Adrenal gland (tissue), 5 donors: ENCODE data around the gene NINJ1.

Experiments
- CTCF ChIP-seq, 6 experiments: fragments of 450-650 bp in 4 of 6; fragments of 200-600 bp in 2 of 6; sonication (generic) in 1 of 6; IDR thresholded peaks; 1 replicate in 5 of 6; 2 replicates in 1 of 6; pipeline versions ENCODE4 v1.5.1 to v1.8.0; 2016 to 2021; ENCODE audit warnings: antibody characterized with exemption in 6 of 6, mild to moderate bottlenecking in 2 of 6, moderate library complexity in 1 of 6
- POLR2A ChIP-seq, 2 donors: fragments of 450-650 bp; IDR thresholded peaks; one replicate each; pipeline ENCODE4 v1.6.1; 2017; ENCODE audit warnings: antibody characterized with exemption in 2 of 2, mild to moderate bottlenecking in 2 of 2, moderate library complexity in 1 of 2
- donor health status: DM: no; HTN: no; CAD: no.

- no peak for TF ChIP-seq POLR2A (IDR thresholded peaks at IDR 0.05)
- TF ChIP-seq CTCF (IDR thresholded peaks at IDR 0.05), result no peak
These were observed 15.0 kb downstream of the NINJ1 start for GRCh38 chr9:93118863-93119702.
